Measurements from ENCODE around the gene ARL3.

ARL3 gene

DNA sequence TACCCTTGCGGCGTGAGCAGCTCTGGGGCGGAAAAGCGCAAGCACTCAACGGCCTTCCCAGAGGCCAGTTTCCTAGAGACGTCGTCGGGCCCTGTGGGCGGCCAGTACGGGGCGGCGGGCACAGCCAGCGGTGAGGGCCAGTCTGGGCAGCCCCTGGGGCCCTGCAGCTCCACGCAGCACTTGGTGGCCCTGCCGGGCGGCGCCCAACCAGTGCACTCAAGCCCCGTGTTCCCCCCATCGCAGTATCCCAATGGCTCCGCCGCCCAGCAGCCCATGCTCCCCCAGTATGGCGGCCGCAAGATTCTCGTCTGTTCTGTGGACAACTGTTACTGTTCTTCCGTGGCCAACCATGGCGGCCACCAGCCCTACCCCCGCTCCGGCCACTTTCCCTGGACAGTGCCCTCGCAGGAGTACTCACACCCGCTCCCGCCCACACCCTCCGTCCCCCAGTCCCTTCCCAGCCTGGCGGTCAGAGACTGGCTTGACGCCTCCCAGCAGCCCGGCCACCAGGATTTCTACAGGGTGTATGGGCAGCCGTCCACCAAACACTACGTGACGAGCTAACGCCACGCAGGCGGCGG lies 57.3 kb downstream of the ARL3 start:
- no peak for DNase-seq (ENCODE audit: low read depth)
- H3K4me3 ChIP-seq (replicated peaks; ENCODE audit: low read depth, low read length) = no peak overlapping the region
- TF ChIP-seq, protein P1, sequence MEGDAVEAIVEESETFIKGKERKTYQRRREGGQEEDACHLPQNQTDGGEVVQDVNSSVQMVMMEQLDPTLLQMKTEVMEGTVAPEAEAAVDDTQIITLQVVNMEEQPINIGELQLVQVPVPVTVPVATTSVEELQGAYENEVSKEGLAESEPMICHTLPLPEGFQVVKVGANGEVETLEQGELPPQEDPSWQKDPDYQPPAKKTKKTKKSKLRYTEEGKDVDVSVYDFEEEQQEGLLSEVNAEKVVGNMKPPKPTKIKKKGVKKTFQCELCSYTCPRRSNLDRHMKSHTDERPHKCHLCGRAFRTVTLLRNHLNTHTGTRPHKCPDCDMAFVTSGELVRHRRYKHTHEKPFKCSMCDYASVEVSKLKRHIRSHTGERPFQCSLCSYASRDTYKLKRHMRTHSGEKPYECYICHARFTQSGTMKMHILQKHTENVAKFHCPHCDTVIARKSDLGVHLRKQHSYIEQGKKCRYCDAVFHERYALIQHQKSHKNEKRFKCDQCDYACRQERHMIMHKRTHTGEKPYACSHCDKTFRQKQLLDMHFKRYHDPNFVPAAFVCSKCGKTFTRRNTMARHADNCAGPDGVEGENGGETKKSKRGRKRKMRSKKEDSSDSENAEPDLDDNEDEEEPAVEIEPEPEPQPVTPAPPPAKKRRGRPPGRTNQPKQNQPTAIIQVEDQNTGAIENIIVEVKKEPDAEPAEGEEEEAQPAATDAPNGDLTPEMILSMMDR (IDR thresholded peaks at IDR 0.05; ENCODE audit: low read length, missing control alignments) = no peak

DNA sequence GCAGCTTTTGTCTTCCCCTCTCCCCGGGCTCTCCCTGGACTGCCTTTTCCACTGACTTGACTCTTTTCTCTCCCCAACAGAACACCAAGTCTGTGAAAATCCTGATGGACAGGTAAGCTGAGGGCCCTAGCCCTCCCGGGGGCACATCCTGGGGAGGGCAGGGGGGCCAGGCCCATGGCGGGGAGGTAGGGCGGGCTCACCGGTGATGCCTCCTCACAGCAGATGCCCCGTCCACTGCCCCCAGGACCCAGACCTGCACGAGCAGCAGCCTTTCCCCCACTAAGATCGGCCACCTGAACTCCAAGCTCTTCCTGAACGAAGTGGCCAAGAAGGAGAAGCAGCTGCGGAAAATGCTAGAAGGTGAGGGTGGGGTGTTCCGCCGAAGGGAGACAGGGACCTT lies 58.2 kb downstream of the ARL3 start:
- H3K4me3 ChIP-seq (replicated peaks; ENCODE audit: low read depth, low read length) = no peak overlapping the region
- TF ChIP-seq, protein P1 (IDR thresholded peaks at IDR 0.05; ENCODE audit: low read length, missing control alignments) = no peak
- no peak for DNase-seq (ENCODE audit: low read depth)

DNA sequence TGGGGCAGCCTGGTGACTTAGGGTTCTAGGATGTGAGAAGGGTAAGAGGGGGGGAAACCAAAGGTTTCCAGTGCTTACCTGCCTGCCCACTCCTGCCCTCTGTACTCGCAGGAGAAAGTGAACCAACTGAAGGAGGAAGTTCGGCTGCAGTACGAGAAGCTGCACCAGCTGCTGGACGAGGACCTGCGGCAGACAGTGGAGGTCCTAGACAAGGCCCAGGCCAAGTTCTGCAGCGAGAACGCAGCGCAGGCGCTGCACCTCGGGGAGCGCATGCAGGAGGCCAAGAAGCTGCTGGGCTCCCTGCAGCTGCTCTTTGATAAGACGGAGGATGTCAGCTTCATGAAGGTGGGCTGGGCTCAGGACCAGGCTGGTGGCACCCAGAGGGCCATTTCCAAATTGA lies 59.2 kb downstream of the ARL3 start:
- TF ChIP-seq, protein P1 (IDR thresholded peaks at IDR 0.05; ENCODE audit: low read length, missing control alignments) = no peak

DNA sequence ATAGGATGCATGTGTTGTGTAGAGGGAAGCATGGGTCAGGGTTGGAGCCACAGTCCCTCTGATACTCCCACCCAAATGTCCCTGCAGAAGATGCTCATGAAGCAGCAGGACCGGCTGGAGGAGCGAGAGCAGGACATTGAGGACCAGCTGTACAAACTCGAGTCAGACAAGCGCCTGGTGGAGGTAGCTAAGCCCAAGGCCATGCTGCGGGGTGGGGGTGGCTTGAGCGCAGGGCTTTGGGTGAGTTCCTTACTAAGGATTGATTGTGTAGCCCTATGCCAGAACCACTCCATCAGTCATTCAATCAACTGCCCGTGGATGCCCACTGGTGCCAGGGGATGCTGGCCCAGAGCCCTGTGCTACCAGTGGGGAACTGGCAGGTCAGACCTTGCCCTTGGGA lies 59.6 kb downstream of the ARL3 start:
- TF ChIP-seq, protein P1 (IDR thresholded peaks at IDR 0.05; ENCODE audit: low read length, missing control alignments) = no peak
- no peak for DNase-seq (ENCODE audit: low read depth)
- H3K4me3 ChIP-seq (replicated peaks; ENCODE audit: low read depth, low read length) = no peak overlapping the region

More for the DNA sequence above, 59.2 kb downstream of the ARL3 start:
- DNase-seq (ENCODE audit: low read depth) = no peak
- H3K4me3 ChIP-seq (replicated peaks; ENCODE audit: low read depth, low read length) = no peak overlapping the region

DNA sequence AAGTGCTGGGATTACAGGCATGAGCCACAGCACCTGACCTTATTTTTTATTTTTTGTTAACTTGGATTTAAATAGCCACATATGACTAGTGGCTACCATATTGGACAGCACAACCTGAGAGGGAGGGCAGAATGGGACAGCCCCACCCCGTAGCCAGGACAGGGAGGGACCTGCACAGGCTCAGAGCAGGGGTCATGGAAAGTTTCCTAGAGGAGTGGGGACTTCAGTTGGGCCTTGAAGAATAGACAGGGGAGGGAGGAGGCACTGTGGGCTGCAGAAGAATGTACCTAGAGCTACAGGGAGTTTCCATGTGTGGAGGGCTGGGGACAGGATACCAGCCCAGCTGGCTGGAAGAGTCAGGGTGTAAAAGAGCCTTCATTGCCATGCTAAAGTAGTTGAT lies 61.1 kb downstream of the ARL3 start:
- TF ChIP-seq, protein P1 (IDR thresholded peaks at IDR 0.05; ENCODE audit: low read length, missing control alignments) = no peak
- DNase-seq (ENCODE audit: low read depth) = no peak
- no peak overlapping the region for H3K4me3 ChIP-seq (replicated peaks; ENCODE audit: low read depth, low read length)

DNA sequence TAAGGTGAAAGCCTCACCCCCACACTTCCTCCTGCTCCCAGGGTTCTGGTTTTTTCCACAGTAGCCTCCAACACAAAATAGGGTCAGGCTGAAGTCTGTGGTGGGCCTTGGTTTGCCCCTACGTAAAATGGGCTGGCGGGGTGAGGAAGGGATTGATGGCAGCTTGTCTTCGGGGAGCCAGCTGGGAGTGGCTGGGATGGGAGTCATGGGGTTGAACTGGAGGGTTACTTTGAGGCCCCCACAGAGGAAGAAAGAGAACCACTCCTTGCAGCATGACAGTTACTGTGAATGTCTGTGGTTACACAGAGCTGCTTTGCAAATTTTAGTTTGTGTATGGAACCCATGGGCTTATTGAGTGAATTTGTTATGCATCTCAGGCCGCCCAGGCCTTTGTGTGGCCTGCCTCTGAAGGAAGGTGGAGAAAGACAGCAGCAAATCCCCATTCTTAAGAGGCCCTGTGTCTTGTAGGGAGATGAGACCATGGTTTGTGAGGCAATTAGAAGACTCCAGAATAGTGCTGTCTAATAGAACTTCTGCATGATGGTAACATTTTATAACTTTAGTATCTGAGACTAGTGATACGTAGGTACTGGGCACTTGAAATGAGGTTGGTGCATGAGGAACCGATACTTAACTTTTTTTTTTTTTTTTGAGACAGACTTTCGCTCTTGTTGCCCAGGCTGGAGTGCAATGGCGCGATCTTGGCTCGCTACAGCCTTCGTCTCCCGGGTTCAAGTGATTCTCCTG lies 61.9 kb downstream of the ARL3 start:
- TF ChIP-seq, protein P1 (IDR thresholded peaks at IDR 0.05; ENCODE audit: low read length, missing control alignments) = no peak
- H3K4me3 ChIP-seq (replicated peaks; ENCODE audit: low read depth, low read length) = no peak overlapping the region
- DNase-seq (ENCODE audit: low read depth) = no peak

Data from fibroblast of pulmonary artery (primary cell).